Measurements from ENCODE around the gene BHLHE23. TPM values are rescaled to one million over a fixed set of nuclear protein-coding genes. Genes with fewer than 3 reads are reported as not detected.

Gene BHLHE23
- total RNA-seq, 5 donors from 2014 or later (not counting 1 experiment from before 2014, with no cell fraction given) = not detected

- H3K9me3 ChIP-seq = no peaks in the 10 kb centered on the region
- H3K4me1 Mint-ChIP-seq = no peaks in the 10 kb centered on the region
- H3K4me3 ChIP-seq (ENCODE audit: control insufficient read depth in 1 of 2, extremely low read depth in 1 of 2, low read length in 1 of 2) = no peak overlapping the region
- 66% methylated on average over 18 of the region's 20 CpGs for WGBS (ENCODE audit: insufficient coverage)
- no peak overlapping the region for H3K27ac ChIP-seq (ENCODE audit: low read length)
- H3K4me3 Mint-ChIP-seq = no peak overlapping the region
- POLR2A ChIA-PET = no interaction called here
- ATAC-seq (replicated peaks in 1 of 4) = no peak
- CTCF ChIA-PET = no interaction called here
- peaks cover 0 to 8% of the 10 kb centered on the region in 2 experiments for H3K4me1 ChIP-seq (ENCODE audit: control insufficient read depth in 1 of 2, extremely low read depth in 1 of 2, insufficient read depth in 2 of 2, low read length in 2 of 2)
- no peaks in the 10 kb centered on the region for H3K36me3 ChIP-seq (ENCODE audit: control insufficient read depth in 2 of 2, extremely low read depth in 1 of 2, insufficient read depth in 1 of 2, low read length in 1 of 2)
- no peak for DNase-seq
- no peak overlapping the region for H3K27ac Mint-ChIP-seq
- no peaks in the 10 kb centered on the region for H3K9me3 Mint-ChIP-seq
- H3K36me3 Mint-ChIP-seq = no peaks in the 10 kb centered on the region
- peaks cover 0 to 59% of the 10 kb centered on the region in 2 experiments for H3K27me3 ChIP-seq (replicated peaks in 1 of 2; ENCODE audit: control insufficient read depth in 2 of 2, extremely low read depth in 1 of 2, insufficient read depth in 2 of 2, low read length in 1 of 2)
- peaks cover 4 to 6% of the 10 kb centered on the region in 2 donors for H3K27me3 Mint-ChIP-seq
Measured at GRCh38 chr20:63052571-63053431, 46.0 kb upstream of the BHLHE23 start.

GRCh38 chr20:63051911-63052310 lies 45.1 kb upstream of the BHLHE23 start:
- DNase-seq (no peak), ATAC-seq (replicated peaks in 1 of 4) (no peak)
- 77% methylated on average over 10 of the region's 11 CpGs for WGBS (ENCODE audit: insufficient coverage)
- Histone ChIP-seq H3K36me3 (ENCODE audit: control insufficient read depth in 2 of 2, extremely low read depth in 1 of 2, insufficient read depth in 1 of 2, low read length in 1 of 2) (no peaks in the 10 kb centered on the region), H3K4me3 (ENCODE audit: control insufficient read depth in 1 of 2, extremely low read depth in 1 of 2, low read length in 1 of 2) (no peak overlapping the region), H3K27me3 (replicated peaks in 1 of 2; ENCODE audit: control insufficient read depth in 2 of 2, extremely low read depth in 1 of 2, insufficient read depth in 2 of 2, low read length in 1 of 2) (peaks cover 0 to 59% of the 10 kb centered on the region in 2 experiments), H3K27ac (ENCODE audit: low read length) (no peak overlapping the region), H3K4me1 (ENCODE audit: control insufficient read depth in 1 of 2, extremely low read depth in 1 of 2, insufficient read depth in 2 of 2, low read length in 2 of 2) (peaks cover 0 to 8% of the 10 kb centered on the region in 2 experiments), H3K9me3 (no peaks in the 10 kb centered on the region)
- Mint-ChIP-seq H3K36me3 (no peaks in the 10 kb centered on the region), H3K27me3 (peaks cover 4 to 6% of the 10 kb centered on the region in 2 donors), H3K27ac (no peak overlapping the region), H3K4me1 (no peaks in the 10 kb centered on the region), H3K9me3 (no peaks in the 10 kb centered on the region), H3K4me3 (no peak overlapping the region)
- CTCF ChIA-PET = no interaction called here
- POLR2A ChIA-PET = no interaction called here

GRCh38 chr20:63051186-63051860 lies 44.6 kb upstream of the BHLHE23 start:
- no peak for DNase-seq
- Mint-ChIP-seq H3K9me3 (no peaks in the 10 kb centered on the region), H3K4me1 (no peaks in the 10 kb centered on the region), H3K36me3 (no peaks in the 10 kb centered on the region), H3K27ac (no peak overlapping the region), H3K4me3 (no peak overlapping the region), H3K27me3 (peaks cover 4 to 6% of the 10 kb centered on the region in 2 donors)
- Histone ChIP-seq H3K9me3 (no peaks in the 10 kb centered on the region), H3K27ac (ENCODE audit: low read length) (no peak overlapping the region), H3K4me1 (ENCODE audit: control insufficient read depth in 1 of 2, extremely low read depth in 1 of 2, insufficient read depth in 2 of 2, low read length in 2 of 2) (peaks cover 0 to 4% of the 10 kb centered on the region in 2 experiments), H3K27me3 (replicated peaks in 1 of 2; ENCODE audit: control insufficient read depth in 2 of 2, extremely low read depth in 1 of 2, insufficient read depth in 2 of 2, low read length in 1 of 2) (peaks cover 0 to 55% of the 10 kb centered on the region in 2 experiments), H3K4me3 (ENCODE audit: control insufficient read depth in 1 of 2, extremely low read depth in 1 of 2, low read length in 1 of 2) (no peak overlapping the region), H3K36me3 (ENCODE audit: control insufficient read depth in 2 of 2, extremely low read depth in 1 of 2, insufficient read depth in 1 of 2, low read length in 1 of 2) (no peaks in the 10 kb centered on the region)
- POLR2A ChIA-PET = no interaction called here
- 68% methylated on average over 11 of the region's 13 CpGs for WGBS (ENCODE audit: insufficient coverage)
- CTCF ChIA-PET = no interaction called here
- no peak for ATAC-seq (replicated peaks in 1 of 4)

- ChIA-PET POLR2A (no interaction called here), CTCF (no interaction called here)
- 89% methylated on average over 7 of the region's 13 CpGs for WGBS (ENCODE audit: insufficient coverage)
- Mint-ChIP-seq H3K4me1 (no peaks in the 10 kb centered on the region), H3K9me3 (no peaks in the 10 kb centered on the region), H3K27ac (no peak overlapping the region), H3K36me3 (no peaks in the 10 kb centered on the region), H3K27me3 (peaks cover 4 to 11% of the 10 kb centered on the region in 2 donors), H3K4me3 (no peak overlapping the region)
- Histone ChIP-seq H3K27me3 (replicated peaks in 1 of 2; ENCODE audit: control insufficient read depth in 2 of 2, extremely low read depth in 1 of 2, insufficient read depth in 2 of 2, low read length in 1 of 2) (peaks cover 0 to 49% of the 10 kb centered on the region in 2 experiments), H3K27ac (ENCODE audit: low read length) (no peak overlapping the region), H3K9me3 (no peaks in the 10 kb centered on the region), H3K4me1 (ENCODE audit: control insufficient read depth in 1 of 2, extremely low read depth in 1 of 2, insufficient read depth in 2 of 2, low read length in 2 of 2) (no peaks in the 10 kb centered on the region), H3K4me3 (ENCODE audit: control insufficient read depth in 1 of 2, extremely low read depth in 1 of 2, low read length in 1 of 2) (no peak overlapping the region), H3K36me3 (ENCODE audit: control insufficient read depth in 2 of 2, extremely low read depth in 1 of 2, insufficient read depth in 1 of 2, low read length in 1 of 2) (no peaks in the 10 kb centered on the region)
- no peak for ATAC-seq (replicated peaks in 1 of 4)
- DNase-seq = no peak
Measured at GRCh38 chr20:63050406-63050805, 43.6 kb upstream of the BHLHE23 start.

- POLR2A ChIA-PET = no interaction called here
- ATAC-seq (replicated peaks in 1 of 4) = no peak
- Mint-ChIP-seq H3K27me3 (peaks cover 4 to 14% of the 10 kb centered on the region in 2 donors), H3K27ac (no peak overlapping the region), H3K4me1 (no peaks in the 10 kb centered on the region), H3K4me3 (no peak overlapping the region), H3K9me3 (no peaks in the 10 kb centered on the region), H3K36me3 (no peaks in the 10 kb centered on the region)
- Histone ChIP-seq H3K9me3 (no peaks in the 10 kb centered on the region), H3K27ac (ENCODE audit: low read length) (no peak overlapping the region), H3K27me3 (replicated peaks in 1 of 2; ENCODE audit: control insufficient read depth in 2 of 2, extremely low read depth in 1 of 2, insufficient read depth in 2 of 2, low read length in 1 of 2) (peaks cover 0 to 51% of the 10 kb centered on the region in 2 experiments), H3K4me1 (ENCODE audit: control insufficient read depth in 1 of 2, extremely low read depth in 1 of 2, insufficient read depth in 2 of 2, low read length in 2 of 2) (no peaks in the 10 kb centered on the region), H3K36me3 (ENCODE audit: control insufficient read depth in 2 of 2, extremely low read depth in 1 of 2, insufficient read depth in 1 of 2, low read length in 1 of 2) (no peaks in the 10 kb centered on the region), H3K4me3 (ENCODE audit: control insufficient read depth in 1 of 2, extremely low read depth in 1 of 2, low read length in 1 of 2) (no peak overlapping the region)
- no peak for DNase-seq
- CTCF ChIA-PET = no interaction called here
- WGBS (ENCODE audit: insufficient coverage) = 81% methylated on average over 16 of the region's 19 CpGs
Measured at GRCh38 chr20:63049561-63050221, 42.9 kb upstream of the BHLHE23 start.

GRCh38 chr20:63049191-63049518 lies 42.4 kb upstream of the BHLHE23 start:
- Mint-ChIP-seq H3K4me1 (no peaks in the 10 kb centered on the region), H3K36me3 (no peaks in the 10 kb centered on the region), H3K4me3 (no peak overlapping the region), H3K9me3 (no peaks in the 10 kb centered on the region), H3K27me3 (peaks cover 4 to 14% of the 10 kb centered on the region in 2 donors), H3K27ac (no peak overlapping the region)
- ChIA-PET CTCF (no interaction called here), POLR2A (no interaction called here)
- no peak overlapping the region for H3K4me3 ChIP-seq (ENCODE audit: control insufficient read depth in 1 of 2, extremely low read depth in 1 of 2, low read length in 1 of 2)
- no peak for DNase-seq
- ATAC-seq (replicated peaks in 1 of 4) = no peak
- no peaks in the 10 kb centered on the region for H3K9me3 ChIP-seq
- H3K27me3 ChIP-seq (replicated peaks in 1 of 2; ENCODE audit: control insufficient read depth in 2 of 2, extremely low read depth in 1 of 2, insufficient read depth in 2 of 2, low read length in 1 of 2) = peaks cover 0 to 52% of the 10 kb centered on the region in 2 experiments
- H3K36me3 ChIP-seq (ENCODE audit: control insufficient read depth in 2 of 2, extremely low read depth in 1 of 2, insufficient read depth in 1 of 2, low read length in 1 of 2) = no peaks in the 10 kb centered on the region
- H3K27ac ChIP-seq (ENCODE audit: low read length) = no peak overlapping the region
- H3K4me1 ChIP-seq (ENCODE audit: control insufficient read depth in 1 of 2, extremely low read depth in 1 of 2, insufficient read depth in 2 of 2, low read length in 2 of 2) = no peaks in the 10 kb centered on the region
- 75% methylated on average over 6 of the region's 6 CpGs for WGBS (ENCODE audit: insufficient coverage)
